Pancreas (tissue), 10 donors: ENCODE data around the gene EYA4. TPM values are rescaled to one million over a fixed set of nuclear protein-coding genes. Genes with fewer than 3 reads are reported as not detected.
A peak's percentile ranks its signal among the peaks of the same experiment; 100 is the strongest.

Experiments used
- ATAC-seq, 4 donors: fragments of 200-7000 bp; cut with Tn5 transposase; one replicate each; pipeline versions ENCODE4 v1.8.0 to v1.9.1; 2020; ENCODE audit warnings: mild to moderate bottlenecking in 4 of 4, moderate library complexity in 4 of 4
- DNase-seq, 6 donors: peaks; one replicate each; pipeline ENCODE4 v3.0.0-alpha.2; 2020
- FAIRE-seq: peaks from 2 replicates; lab custom pipeline; 2012; peaks lifted over from hg19 to GRCh38; lab: Jason Lieb, UNC
- H3K27ac ChIP-seq, 4 donors: fragments of 200-600 bp; sonication (generic); 1 replicate in 3 of 4; 2 replicates in 1 of 4; pipeline versions ENCODE4 v1.5.0 to v1.8.0; 2020
- H3K27me3 ChIP-seq, 4 donors: fragments of 200-600 bp; one replicate each; pipeline ENCODE4 v1.8.0; 2021
- H3K36me3 ChIP-seq, 3 donors: fragments of 200-600 bp; sonication (generic) in 1 of 3; one replicate each; pipeline versions ENCODE4 v1.5.0 to v1.8.0; 2020 to 2021
- H3K4me1 ChIP-seq, 3 donors: fragments of 200-600 bp; one replicate each; pipeline ENCODE4 v1.8.0; 2021
- H3K4me3 ChIP-seq, 4 donors: fragments of 200-600 bp; sonication (generic) in 2 of 4; one replicate each; pipeline versions ENCODE4 v1.5.0 to v1.8.0; 2020 to 2021
- H3K9me3 ChIP-seq, 4 donors: fragments of 200-600 bp; one replicate each; pipeline ENCODE4 v1.8.0; 2021
- WGBS, 2 donors: extraction: QIAGEN DNeasy Blood & Tissue Kit; methylation state at CpG; one replicate each; pipeline ENCODE4 v1.1.7; 2013; 5-methylcytosine and 5-hydroxymethylcytosine counted together
- intact Hi-C, 3 donors: fragments of 100-400 bp; cut with DNase I; formaldehyde crosslinking; loops; one replicate each; pipeline versions ENCODE4 v1.11.1 to v1.14.2; 2022
- polyA plus RNA-seq, 2 donors: library from polyadenylated mRNA; stranded (reverse); fragments of 200-250 nt; gene quantifications; one replicate each; pipeline ENCODE4 v1.2.3, GENCODE V29; 2013
- total RNA-seq, 6 donors: library from RNA; stranded (reverse); fragmentation: NEBNext Ultra II Directional in 4 of 6; extraction: Animal tissue kit (Norgen Biotek cat#: 25700) in 4 of 6; gene quantifications; one replicate each; pipeline versions ENCODE4 v1.2.1 to v1.2.4, GENCODE V29; 2021 to 2023
- TF ChIP-seq, protein P1 (sequence below), 4 donors: fragments of 200-600 bp; sonication (generic) in 3 of 4; IDR thresholded peaks; one replicate each; pipeline versions ENCODE4 v1.5.0 to v1.8.0; 2021; ENCODE audit warnings: antibody characterized with exemption in 4 of 4
- donor health status: healthy with polysubstance abuse.
- donor health status: DM: no; HTN: no; CAD: no; lungs with moderate emphysema.
- donor health status: DM: no; HTN: no; CAD: no.
- donor health status: control.
- donor health status: control.
- donor health status: Bipolar disorder and iron deficiency.
- donor health status: DM: yes; HTN: yes; CAD: no.
- donor health status: DM: no; HTN: no; CAD: no.
- donor health status: DM: no; HTN: no; CAD: no.
- donor health status: DM: yes; HTN: yes; CAD: no.

EYA4 gene
- total and polyA plus RNA-seq, 8 donors: 0.08 to 1.3 (median 0.19) TPM

DNA sequence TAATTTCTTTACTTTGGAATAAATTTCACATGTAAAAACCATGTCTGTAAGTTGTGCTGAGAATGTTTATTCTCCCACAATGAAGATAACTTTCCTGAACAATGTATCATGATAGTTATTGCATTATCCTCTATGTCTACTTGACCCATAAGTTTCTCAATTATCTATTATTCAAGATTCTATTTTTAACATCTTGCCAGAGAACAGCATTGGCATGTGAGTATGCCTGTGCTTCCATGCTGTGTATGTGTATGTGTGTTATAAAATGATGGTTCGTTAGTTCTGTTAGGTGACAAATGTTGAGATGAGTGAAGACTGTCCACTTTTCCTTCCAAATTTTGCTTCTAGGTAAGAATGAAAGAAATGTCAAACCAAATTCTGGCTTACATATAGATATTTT, 111.9 kb downstream of the EYA4 start:
- no peak for ATAC-seq
- H3K27ac ChIP-seq: no peak overlapping the region
- 41 to 70% methylated on average over 1 of the region's 1 CpG for WGBS, 2 donors

DNA sequence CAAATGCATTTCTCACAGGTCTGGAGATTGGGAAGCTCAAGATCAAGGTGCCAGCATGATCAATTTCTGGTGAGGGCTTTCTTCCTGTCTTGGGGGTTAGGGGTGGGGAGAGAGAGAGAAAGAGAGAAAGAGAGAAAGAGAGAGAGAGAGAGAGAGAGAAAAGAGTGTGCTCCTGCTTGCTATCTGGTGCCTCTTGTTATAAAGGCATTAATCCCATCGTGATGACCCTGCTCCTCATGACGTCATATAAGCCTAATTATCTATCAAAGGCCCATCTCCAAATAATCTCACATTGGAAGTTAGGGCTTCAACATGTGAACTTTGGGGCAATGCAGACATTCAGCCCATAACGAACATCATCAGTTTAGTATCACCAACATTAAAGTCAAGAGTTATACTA, 114.8 kb downstream of the EYA4 start:
- FAIRE-seq (no peak), ATAC-seq (no peak), DNase-seq (no peak)
- Histone ChIP-seq H3K4me3 (no peak overlapping the region), H3K27me3 (no peaks in the 10 kb centered on the region), H3K27ac (no peak overlapping the region), H3K36me3 (no peaks in the 10 kb centered on the region), H3K4me1 (no peaks in the 10 kb centered on the region), H3K9me3 (no peaks in the 10 kb centered on the region)
- 54 to 66% methylated on average over 3 of the region's 3 CpGs for WGBS, 2 donors
- intact Hi-C loops: no loop called here
- TF ChIP-seq, protein P1, sequence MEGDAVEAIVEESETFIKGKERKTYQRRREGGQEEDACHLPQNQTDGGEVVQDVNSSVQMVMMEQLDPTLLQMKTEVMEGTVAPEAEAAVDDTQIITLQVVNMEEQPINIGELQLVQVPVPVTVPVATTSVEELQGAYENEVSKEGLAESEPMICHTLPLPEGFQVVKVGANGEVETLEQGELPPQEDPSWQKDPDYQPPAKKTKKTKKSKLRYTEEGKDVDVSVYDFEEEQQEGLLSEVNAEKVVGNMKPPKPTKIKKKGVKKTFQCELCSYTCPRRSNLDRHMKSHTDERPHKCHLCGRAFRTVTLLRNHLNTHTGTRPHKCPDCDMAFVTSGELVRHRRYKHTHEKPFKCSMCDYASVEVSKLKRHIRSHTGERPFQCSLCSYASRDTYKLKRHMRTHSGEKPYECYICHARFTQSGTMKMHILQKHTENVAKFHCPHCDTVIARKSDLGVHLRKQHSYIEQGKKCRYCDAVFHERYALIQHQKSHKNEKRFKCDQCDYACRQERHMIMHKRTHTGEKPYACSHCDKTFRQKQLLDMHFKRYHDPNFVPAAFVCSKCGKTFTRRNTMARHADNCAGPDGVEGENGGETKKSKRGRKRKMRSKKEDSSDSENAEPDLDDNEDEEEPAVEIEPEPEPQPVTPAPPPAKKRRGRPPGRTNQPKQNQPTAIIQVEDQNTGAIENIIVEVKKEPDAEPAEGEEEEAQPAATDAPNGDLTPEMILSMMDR (IDR thresholded peaks at IDR 0.05): no peak

More for the DNA sequence above, 111.9 kb downstream of the EYA4 start:
- no peaks in the 10 kb centered on the region for H3K4me1 ChIP-seq
- no peak for FAIRE-seq
- no peak overlapping the region for H3K4me3 ChIP-seq
- intact Hi-C loops: no loop called here
- DNase-seq: no peak
- no peaks in the 10 kb centered on the region for H3K9me3 ChIP-seq
- TF ChIP-seq, protein P1 (IDR thresholded peaks at IDR 0.05): no peak
- H3K36me3 ChIP-seq: no peaks in the 10 kb centered on the region
- no peaks in the 10 kb centered on the region for H3K27me3 ChIP-seq

GRCh38 chr6:133358574-133359150, 117.5 kb downstream of the EYA4 start:
- TF ChIP-seq, protein P1 (IDR thresholded peaks at IDR 0.05): no peak
- no peak for DNase-seq
- intact Hi-C loops: no loop called here
- WGBS, 2 donors: 68 to 72% methylated on average over 5 of the region's 5 CpGs
- H3K9me3 ChIP-seq: no peaks in the 10 kb centered on the region
- no peaks in the 10 kb centered on the region for H3K27me3 ChIP-seq
- no peak for FAIRE-seq
- no peaks in the 10 kb centered on the region for H3K4me1 ChIP-seq
- no peak overlapping the region for H3K4me3 ChIP-seq
- no peaks in the 10 kb centered on the region for H3K36me3 ChIP-seq
- peak in 1 of 4 donors; percentile 22 for ATAC-seq
- no peak overlapping the region for H3K27ac ChIP-seq

DNA sequence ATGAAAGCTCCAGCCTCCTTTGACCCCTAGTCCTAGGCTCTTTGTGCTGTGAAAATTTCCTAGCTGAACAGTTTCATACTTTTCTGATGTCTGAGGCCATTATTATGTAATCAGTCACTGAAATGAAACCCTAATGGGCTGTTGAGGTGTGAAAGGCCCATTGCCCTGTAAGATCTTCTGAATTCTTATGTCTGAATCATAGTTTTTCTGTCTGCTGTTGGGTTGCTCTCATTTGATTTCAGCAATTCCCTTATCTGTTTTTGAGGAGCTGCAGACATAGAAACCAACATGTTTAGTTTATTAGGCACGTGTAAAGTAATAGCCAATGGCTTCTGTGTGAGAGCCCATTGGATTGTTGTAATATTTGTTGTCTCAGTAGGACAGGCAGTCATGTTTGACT, 118.1 kb downstream of the EYA4 start:
- DNase-seq (no peak), ATAC-seq (no peak), FAIRE-seq (no peak)
- intact Hi-C loops: no loop called here
- Histone ChIP-seq H3K4me1 (no peaks in the 10 kb centered on the region), H3K27ac (no peak overlapping the region), H3K4me3 (no peak overlapping the region), H3K27me3 (no peaks in the 10 kb centered on the region), H3K36me3 (no peaks in the 10 kb centered on the region), H3K9me3 (no peaks in the 10 kb centered on the region)
- 60 to 61% methylated on average over 1 of the region's 1 CpG for WGBS, 2 donors
- TF ChIP-seq, protein P1 (IDR thresholded peaks at IDR 0.05): no peak

- ATAC-seq (no peak), FAIRE-seq (no peak), DNase-seq (no peak)
- WGBS, 2 donors: 95 to 97% methylated on average over 1 of the region's 1 CpG
- TF ChIP-seq, protein P1 (IDR thresholded peaks at IDR 0.05): no peak
- no peaks in the 10 kb centered on the region for H3K36me3 ChIP-seq
- no peaks in the 10 kb centered on the region for H3K27me3 ChIP-seq
- no peaks in the 10 kb centered on the region for H3K4me1 ChIP-seq
- H3K27ac ChIP-seq: no peak overlapping the region
- no peaks in the 10 kb centered on the region for H3K9me3 ChIP-seq
- H3K4me3 ChIP-seq: no peak overlapping the region
- intact Hi-C loops: no loop called here
These were observed 118.6 kb downstream of the EYA4 start for GRCh38 chr6:133359760-133360159.
